SU-DHL-6 (cell line): ENCODE data around the gene ANKRD65.

Source experiments
- H2AFZ ChIP-seq: fragments of 200-600 bp; sonication (generic); 2 replicates; pipeline ENCODE4 v1.6.1; 2014; ENCODE audit warnings: low read depth, mild to moderate bottlenecking, moderate library complexity, mixed read lengths, antibody characterized with exemption, low read length; ENCODE audit not compliant: severe bottlenecking
- H3F3A ChIP-seq: fragments of 200-600 bp; shearing (Covaris generic); 2 replicates; pipeline ENCODE4 v1.6.0; 2016; ENCODE audit warnings: antibody characterized with exemption, mild to moderate bottlenecking; ENCODE audit not compliant: insufficient read depth
- H3K27ac ChIP-seq: fragments of 200-600 bp; sonication (generic); 2 replicates; pipeline ENCODE4 v1.5.1; 2016; ENCODE audit warnings: low read depth, mild to moderate bottlenecking, low read length, moderate library complexity, mixed read lengths
- H3K27me3 ChIP-seq: fragments of 200-600 bp; sonication (generic), shearing (Covaris generic); 2 replicates; pipeline ENCODE4 v1.6.0; 2014; ENCODE audit warnings: mild to moderate bottlenecking, low read length
- H3K36me3 ChIP-seq: fragments of 200-600 bp; sonication (generic); 2 replicates; pipeline ENCODE4 v1.6.1; 2014; ENCODE audit warnings: mild to moderate bottlenecking, low read length, mixed read lengths
- H3K4me2 ChIP-seq: fragments of 300-600, 200-600 bp; shearing (Covaris generic), sonication (generic); 2 replicates; pipeline ENCODE4 v1.6.0; 2014; ENCODE audit warnings: low read length, low read depth, mild to moderate bottlenecking; ENCODE audit not compliant: poor library complexity, severe bottlenecking
- H3K4me3 ChIP-seq: fragments of 200-600 bp; sonication (generic); 2 replicates; pipeline ENCODE4 v1.5.1; 2014; ENCODE audit warnings: antibody characterized with exemption, low read length, mild to moderate bottlenecking, mixed read lengths; ENCODE audit not compliant: insufficient read depth, poor library complexity, severe bottlenecking
- H3K79me2 ChIP-seq: fragments of 200-600 bp; sonication (generic); 2 replicates; pipeline ENCODE4 v1.6.1; 2014; ENCODE audit warnings: mild to moderate bottlenecking, low read length, moderate library complexity; ENCODE audit not compliant: insufficient read depth
- H3K9ac ChIP-seq: fragments of 200-600 bp; sonication (generic); 2 replicates; pipeline ENCODE4 v1.7.0; 2014; ENCODE audit warnings: mild to moderate bottlenecking, low read length
- H3K9me2 ChIP-seq: fragments of 200-600 bp; sonication (generic); replicated peaks from 2 replicates; pipeline ENCODE4 v1.6.1; 2014; ENCODE audit warnings: low read length; ENCODE audit not compliant: insufficient read depth
- H3K9me3 ChIP-seq: fragments of 200-600 bp; sonication (generic); 2 replicates; pipeline ENCODE4 v1.6.1; 2014; ENCODE audit warnings: low read length, mixed read lengths; ENCODE audit not compliant: insufficient read depth
- H4K20me1 ChIP-seq: fragments of 200-600 bp; sonication (generic); 2 replicates; pipeline ENCODE4 v1.6.1; 2014; ENCODE audit warnings: low read depth, mild to moderate bottlenecking, antibody characterized with exemption, low read length, moderate library complexity, mixed read lengths
- EZH2phosphoT487 ChIP-seq: fragments of 200-600 bp; sonication (generic), shearing (Covaris generic); conservative IDR thresholded peaks from 2 replicates; pipeline ENCODE4 v1.6.1; 2018; ENCODE audit warnings: mild to moderate bottlenecking, antibody characterized with exemption, low read length, moderate library complexity, mixed read lengths
- TF ChIP-seq, protein P1 (sequence below): fragments of 200-600 bp; sonication (generic); IDR thresholded peaks from one replicate; pipeline ENCODE4 v1.5.1; 2017; ENCODE audit warnings: antibody characterized with exemption, mild to moderate bottlenecking, low read length, moderate library complexity; ENCODE audit not compliant: insufficient read depth, poor library complexity, severe bottlenecking

ANKRD65 gene

DNA sequence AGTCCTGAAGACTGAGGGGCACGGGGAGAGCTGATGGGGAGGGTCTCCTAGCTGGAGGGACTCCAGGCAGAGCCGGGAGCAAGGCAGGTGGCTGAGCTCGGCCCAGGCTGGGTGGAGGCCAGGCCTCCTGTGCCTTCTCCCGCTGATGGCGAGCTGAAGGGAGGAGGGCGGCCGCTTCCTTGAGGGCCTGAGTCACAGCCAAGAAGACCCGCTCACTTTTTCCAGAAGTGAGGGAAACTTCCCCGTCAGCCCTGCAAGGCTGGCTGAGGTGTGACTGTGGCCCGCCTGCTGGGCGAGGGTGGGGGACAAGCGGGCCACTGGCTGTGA lies 12.7 kb upstream of the ANKRD65 start:
- no peak overlapping the region for H3K27ac ChIP-seq
- no peak overlapping the region for H2AFZ ChIP-seq
- no peaks in the 10 kb centered on the region for H3K9me2 ChIP-seq
- H3F3A ChIP-seq = no peaks in the 10 kb centered on the region
- no peak overlapping the region for H3K4me2 ChIP-seq
- no peaks in the 10 kb centered on the region for H3K79me2 ChIP-seq
- H3K27me3 ChIP-seq = no peaks in the 10 kb centered on the region
- H4K20me1 ChIP-seq = no peaks in the 10 kb centered on the region
- H3K9ac ChIP-seq = no peak overlapping the region
- H3K36me3 ChIP-seq = no peaks in the 10 kb centered on the region
- H3K9me3 ChIP-seq = no peaks in the 10 kb centered on the region
- TF ChIP-seq, protein P1, sequence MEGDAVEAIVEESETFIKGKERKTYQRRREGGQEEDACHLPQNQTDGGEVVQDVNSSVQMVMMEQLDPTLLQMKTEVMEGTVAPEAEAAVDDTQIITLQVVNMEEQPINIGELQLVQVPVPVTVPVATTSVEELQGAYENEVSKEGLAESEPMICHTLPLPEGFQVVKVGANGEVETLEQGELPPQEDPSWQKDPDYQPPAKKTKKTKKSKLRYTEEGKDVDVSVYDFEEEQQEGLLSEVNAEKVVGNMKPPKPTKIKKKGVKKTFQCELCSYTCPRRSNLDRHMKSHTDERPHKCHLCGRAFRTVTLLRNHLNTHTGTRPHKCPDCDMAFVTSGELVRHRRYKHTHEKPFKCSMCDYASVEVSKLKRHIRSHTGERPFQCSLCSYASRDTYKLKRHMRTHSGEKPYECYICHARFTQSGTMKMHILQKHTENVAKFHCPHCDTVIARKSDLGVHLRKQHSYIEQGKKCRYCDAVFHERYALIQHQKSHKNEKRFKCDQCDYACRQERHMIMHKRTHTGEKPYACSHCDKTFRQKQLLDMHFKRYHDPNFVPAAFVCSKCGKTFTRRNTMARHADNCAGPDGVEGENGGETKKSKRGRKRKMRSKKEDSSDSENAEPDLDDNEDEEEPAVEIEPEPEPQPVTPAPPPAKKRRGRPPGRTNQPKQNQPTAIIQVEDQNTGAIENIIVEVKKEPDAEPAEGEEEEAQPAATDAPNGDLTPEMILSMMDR = no peak
- no peak for TF ChIP-seq EZH2phosphoT487
- no peak overlapping the region for H3K4me3 ChIP-seq

DNA sequence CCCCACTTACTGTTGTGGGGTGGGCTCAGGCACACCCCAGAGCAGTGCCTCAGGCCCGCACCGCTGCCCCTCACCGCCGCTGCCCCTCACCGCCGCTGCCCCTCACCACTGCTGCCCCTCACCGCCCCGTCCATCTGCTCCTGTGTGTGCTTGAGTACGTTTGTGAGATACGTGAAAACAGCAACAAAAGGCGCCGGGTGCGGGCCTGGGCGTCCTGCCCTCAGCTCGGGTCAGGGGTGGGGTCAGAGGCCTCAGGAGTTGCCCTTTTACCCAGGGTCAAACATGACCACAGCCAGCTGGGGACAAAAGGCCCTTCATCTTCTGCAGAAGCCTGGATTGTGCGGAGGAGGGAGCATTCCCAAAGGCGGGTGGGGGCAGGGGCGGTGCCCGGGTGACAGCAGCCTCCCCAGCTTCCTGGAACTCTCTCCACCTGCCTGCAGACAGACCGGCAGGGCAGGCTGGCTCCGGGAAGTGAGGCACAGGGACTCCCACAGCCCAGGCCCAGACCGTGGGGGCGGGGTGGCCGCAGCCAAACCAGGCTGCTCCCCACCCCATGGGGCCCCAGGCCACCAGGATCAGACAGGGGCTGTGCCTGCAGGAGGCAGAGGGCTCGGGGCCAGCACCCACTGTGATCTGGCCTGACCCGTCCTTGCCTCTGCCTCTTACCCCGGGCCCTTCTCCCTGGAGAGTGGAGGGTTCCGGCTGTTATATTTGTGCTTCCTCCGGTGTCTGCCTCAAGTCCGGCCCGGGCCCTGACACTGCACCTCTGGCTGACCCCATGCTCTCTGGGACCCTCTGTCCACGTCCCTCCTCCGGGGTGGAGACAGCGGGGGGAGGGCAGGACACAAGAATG lies 12.1 kb upstream of the ANKRD65 start:
- no peaks in the 10 kb centered on the region for H3K79me2 ChIP-seq
- no peak overlapping the region for H3K9ac ChIP-seq
- no peak overlapping the region for H2AFZ ChIP-seq
- no peaks in the 10 kb centered on the region for H3K27me3 ChIP-seq
- no peak overlapping the region for H3K4me2 ChIP-seq
- no peak overlapping the region for H3K27ac ChIP-seq
- H4K20me1 ChIP-seq = no peaks in the 10 kb centered on the region
- H3K4me3 ChIP-seq = no peak overlapping the region
- H3K36me3 ChIP-seq = no peaks in the 10 kb centered on the region
- no peak for TF ChIP-seq EZH2phosphoT487
- TF ChIP-seq, protein P1 = no peak
- H3K9me3 ChIP-seq = no peaks in the 10 kb centered on the region
- no peaks in the 10 kb centered on the region for H3K9me2 ChIP-seq
- no peaks in the 10 kb centered on the region for H3F3A ChIP-seq

DNA sequence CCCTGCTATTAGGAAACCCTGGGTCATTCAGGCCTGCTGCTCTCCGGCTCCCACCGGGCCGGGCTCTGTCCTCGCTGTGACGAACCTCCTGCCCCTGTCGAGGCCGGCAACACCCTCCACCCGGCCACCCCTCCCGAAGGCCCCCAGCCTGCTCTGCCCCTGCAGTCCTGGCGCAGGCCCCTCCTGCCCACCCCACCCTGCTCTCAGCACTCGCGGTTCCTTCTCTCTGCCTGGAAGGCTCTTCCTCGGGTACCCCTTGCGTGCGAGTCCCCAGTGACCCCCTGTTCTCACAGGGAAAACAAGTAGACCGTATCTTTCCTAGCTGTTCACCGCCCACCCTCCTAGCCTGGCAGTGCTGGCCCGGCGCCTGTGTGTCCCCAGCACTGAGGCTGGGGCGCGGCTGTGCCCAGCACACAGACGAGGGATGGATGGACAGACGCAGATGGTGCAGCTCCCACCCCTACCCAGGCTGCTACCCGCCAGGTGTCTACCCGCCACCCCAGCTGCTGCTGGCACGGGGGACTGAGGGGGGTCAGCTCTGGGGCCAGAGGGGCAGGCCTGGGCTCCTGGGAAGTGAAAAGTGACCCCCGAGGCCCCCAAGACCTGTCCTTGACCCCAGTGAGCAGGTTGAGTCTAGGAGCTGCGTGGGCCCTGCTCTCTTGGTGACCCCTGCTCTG lies 11.3 kb upstream of the ANKRD65 start:
- H3K36me3 ChIP-seq = no peaks in the 10 kb centered on the region
- TF ChIP-seq EZH2phosphoT487 = no peak
- TF ChIP-seq, protein P1 = no peak
- no peaks in the 10 kb centered on the region for H3K9me3 ChIP-seq
- H3K9me2 ChIP-seq = no peaks in the 10 kb centered on the region
- no peaks in the 10 kb centered on the region for H3K79me2 ChIP-seq
- H3K27me3 ChIP-seq = no peaks in the 10 kb centered on the region
- H3F3A ChIP-seq = no peaks in the 10 kb centered on the region
- H3K4me3 ChIP-seq = no peak overlapping the region
- no peak overlapping the region for H3K27ac ChIP-seq
- no peaks in the 10 kb centered on the region for H4K20me1 ChIP-seq
- no peak overlapping the region for H2AFZ ChIP-seq
- H3K9ac ChIP-seq = no peak overlapping the region
- no peak overlapping the region for H3K4me2 ChIP-seq
